HG03280 (cell line): ENCODE results near the gene KCNK1.
"Not testable (repeated sequence)": the region's sequence is repeated elsewhere in the genome, so short reads cannot be mapped to it uniquely, and the experiment has no call there.

ENCODE experiments used
- ATAC-seq: cut with Tn5 transposase; IDR thresholded peaks from one replicate; pipeline ENCODE4 v1.9.1; 2021; ENCODE audit warnings: mild to moderate bottlenecking, moderate library complexity; ENCODE audit not compliant: unreplicated experiment

The KCNK1 gene

DNA sequence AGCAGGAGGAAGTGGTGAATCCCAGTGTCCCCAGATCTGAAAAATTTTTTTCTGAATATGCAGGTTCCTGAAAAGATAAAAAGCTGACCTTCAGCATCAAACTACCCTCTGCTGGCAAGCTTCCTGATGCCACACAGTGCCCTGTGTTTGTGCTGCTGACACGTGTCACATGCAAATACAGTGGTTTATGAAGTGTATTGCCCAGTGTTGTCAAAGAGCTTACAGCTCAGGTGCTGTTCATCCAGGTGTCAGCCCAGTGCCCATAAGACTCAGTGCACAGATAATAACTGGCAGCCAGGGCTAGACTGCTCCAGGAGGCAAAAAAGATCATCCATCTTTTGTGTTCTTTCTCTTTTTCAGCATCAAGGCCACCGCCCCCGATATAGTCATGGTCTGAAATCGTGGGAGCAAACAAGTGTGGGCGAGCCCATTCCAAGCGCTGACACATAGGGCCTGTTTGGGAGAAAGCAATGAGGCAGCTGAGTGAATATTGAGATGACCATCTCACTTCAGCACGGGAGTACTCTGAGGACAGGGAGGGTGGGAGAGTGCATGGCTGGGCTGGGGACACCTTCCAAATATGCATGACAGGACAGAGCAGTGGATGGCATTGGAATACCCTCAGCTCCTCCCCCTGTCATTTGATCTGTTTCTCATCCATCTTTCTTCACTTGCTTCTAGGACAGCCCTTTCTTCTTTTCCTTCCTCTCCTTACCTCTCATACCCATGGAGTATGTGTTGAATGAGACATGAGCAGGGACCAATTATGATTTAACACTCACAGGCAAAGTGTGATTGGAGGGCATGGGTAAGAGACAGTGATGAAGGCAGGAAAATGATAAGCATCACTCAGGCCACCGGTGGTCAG lies 6.4 kb upstream of the KCNK1 start:
- ATAC-seq: peak; percentile 77

DNA sequence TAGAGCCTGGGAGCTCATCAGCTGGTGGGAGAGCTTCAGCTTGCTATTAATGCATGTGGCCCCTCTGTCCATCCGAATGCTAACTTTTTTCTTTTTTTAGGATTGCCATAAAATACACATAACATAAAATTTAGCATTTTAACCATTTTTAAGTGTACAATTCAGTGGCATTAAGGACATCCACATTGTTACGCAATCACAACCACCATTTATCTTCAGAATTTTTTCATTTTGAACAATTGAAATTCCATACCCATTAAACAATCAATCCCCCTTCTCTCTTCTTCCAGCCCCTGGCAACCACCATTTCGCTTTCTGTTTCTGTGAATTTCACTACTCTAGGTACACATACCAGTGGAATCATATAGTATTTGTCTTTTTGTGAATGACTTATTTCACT lies 4.9 kb upstream of the KCNK1 start:
- ATAC-seq: no peak

DNA sequence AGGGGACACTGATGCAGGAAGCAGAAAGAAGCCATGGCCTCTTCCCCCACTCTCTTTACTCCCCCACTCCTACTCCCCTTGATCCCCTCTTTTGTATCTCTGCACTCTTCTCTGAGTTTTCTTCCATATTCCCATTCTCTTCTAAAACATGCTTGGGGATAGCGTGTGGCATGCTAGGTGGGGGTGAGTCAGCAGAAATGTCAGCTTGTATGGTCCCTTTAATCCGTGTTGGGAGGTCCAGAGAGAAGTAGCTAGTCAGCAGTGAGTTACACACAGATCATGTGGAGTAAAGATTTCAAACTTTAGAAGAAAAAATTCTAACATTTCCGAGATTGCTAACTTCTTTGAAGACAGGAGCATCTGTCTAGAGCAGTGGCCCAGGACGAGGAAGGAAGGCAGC lies 4.0 kb upstream of the KCNK1 start:
- no peak for ATAC-seq

DNA sequence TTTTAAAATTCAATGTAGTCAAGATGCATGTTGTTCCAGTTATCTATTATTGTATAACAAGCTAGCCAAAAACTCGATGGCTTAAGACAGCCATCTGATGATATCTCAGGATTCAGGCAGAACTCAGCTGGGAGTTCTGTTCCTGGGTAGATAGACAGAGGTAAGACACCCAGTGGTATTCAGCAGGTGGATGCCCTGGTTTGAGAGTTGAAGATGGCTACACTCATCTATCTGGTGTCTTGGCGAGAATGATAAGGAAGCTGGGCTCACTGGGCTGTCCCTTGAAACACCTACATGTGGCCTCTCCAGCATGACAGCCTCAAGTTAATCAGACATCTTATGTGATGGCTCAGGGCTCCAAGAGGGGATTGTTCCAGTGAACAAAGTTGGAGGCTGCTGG lies 3.3 kb upstream of the KCNK1 start:
- no peak for ATAC-seq

- not testable (repeated sequence) for ATAC-seq
Measured at GRCh38 chr1:233611363-233611762, 2.5 kb upstream of the KCNK1 start.

DNA sequence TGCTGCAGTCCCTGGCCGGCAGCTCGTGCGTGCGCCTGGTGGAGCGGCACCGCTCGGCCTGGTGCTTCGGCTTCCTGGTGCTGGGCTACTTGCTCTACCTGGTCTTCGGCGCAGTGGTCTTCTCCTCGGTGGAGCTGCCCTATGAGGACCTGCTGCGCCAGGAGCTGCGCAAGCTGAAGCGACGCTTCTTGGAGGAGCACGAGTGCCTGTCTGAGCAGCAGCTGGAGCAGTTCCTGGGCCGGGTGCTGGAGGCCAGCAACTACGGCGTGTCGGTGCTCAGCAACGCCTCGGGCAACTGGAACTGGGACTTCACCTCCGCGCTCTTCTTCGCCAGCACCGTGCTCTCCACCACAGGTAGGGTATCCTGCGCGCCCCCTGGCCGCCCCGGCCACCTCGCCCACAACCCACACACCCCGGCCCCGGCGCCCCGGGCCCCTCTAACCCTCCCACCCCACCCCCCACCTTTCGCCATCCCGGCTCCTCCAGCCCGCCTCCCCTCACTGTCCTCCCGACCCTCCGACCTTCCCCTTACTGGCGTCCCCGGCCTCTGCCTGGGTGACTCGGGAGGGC lies 352 bp downstream of the KCNK1 start:
- peak; percentile 43 for ATAC-seq

DNA sequence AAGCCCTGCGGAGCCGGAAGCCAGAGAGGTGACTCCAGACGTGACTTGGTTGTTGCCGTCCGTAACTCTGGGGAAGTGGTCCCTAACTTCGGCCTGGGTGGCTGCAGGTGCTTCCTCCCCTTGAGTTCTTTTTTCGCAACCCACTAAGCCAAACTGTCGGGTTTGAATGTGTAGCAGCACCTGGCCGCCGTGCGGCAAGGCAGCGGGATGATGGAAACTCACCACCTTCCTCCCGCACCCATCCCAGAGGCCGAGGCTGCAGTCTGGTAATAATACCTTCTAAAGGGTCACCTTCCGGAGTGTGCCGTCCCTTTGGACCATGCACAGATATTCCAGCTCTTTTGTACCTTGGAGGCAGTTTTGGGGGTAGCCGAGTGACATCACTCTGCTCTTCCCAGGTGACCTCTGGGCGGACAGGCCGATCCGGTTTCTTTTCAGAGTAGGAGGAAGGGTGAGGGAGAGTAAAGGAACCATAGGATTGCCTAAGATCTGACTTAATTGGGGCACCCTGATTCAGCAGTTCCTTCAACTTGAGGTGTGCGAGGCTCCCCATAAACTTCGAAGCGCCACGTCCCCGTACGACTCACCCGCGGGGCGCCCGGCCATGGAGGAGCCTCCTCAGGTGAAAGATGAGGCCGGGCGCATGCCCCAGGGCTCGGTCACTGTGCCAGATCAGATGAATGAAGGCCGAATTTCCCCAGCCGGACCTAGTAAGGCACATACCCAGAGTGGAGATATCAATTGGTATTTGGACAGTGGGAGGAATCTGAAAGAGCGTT lies 1.0 kb downstream of the KCNK1 start:
- ATAC-seq: peak; percentile 69

- no peak for ATAC-seq
Measured at GRCh38 chr1:233615571-233615970, 1.7 kb downstream of the KCNK1 start.

DNA sequence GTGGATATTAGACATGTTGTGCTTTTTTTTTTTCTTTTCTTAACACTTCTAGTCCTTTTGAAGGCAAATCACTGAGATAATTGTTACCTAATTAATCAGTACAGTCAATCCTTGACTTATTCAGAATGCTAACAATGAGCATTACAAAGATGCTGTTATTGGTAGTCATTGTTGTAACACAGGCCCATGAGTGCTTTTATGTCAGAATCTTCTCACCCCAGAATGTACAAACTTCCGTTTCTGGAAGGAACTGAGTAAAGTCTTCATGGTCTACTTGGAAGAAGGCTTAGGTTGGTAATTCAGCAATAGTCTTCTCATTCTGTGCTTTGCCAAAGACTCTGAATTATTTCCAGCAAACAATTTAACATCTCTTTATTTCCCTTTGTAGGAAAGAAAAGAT lies 3.1 kb downstream of the KCNK1 start:
- no peak for ATAC-seq

DNA sequence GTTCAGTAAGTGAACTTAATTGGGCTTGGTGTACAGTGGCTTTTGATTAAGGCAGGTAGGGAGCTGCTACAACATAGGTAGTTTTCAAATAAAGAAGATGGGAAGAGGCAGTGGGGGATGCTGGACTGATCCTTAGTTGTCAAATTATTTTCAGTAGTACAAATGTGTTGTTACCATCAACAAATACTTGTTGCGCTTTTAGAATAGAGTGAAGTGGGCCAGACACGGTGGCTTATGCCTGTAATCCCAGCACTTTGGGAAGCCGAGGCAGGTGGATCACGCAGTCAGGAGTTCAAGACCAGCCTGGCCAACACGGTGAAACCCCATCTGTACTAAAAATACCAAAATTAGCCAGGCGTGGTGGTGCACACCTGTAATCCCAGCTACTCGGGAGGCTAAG lies 5.5 kb downstream of the KCNK1 start:
- not testable (repeated sequence) for ATAC-seq

DNA sequence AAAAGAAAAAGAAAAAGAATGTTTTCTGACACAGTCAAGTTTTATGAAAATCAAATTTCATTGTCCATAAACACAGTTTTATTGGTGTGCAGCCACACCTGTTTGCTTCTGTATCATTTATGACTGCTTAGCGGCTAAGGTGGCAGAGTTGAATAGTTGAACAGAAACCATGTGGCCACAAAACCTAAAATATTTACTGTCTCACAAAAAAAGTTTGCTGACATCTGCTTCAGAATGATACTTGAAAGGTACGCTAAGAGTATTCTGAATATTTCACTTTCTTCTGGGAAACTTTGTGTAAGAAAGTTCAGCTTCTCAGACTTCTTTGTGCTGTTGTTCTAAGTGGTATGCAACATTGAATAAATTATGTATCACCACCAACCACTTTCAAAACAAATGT lies 6.2 kb downstream of the KCNK1 start:
- peak; percentile 66 for ATAC-seq

DNA sequence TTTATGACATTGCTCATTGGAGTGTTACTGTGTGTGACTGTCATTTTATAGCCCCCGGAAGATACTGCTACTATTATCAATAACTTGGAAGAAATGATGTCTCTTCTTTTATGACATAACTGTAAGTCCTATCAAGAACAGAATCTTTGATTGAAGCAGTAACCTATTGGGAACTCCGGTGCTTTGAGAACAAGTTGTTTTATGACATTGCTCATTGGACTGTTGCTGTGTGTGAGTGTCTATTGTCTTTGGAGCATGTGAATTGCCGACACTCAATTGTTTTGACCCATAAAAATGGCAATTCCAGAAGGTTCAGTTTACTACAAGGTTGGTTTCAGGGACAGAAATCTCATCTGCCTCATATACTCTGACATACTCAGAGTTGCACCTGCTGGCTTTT lies 8.0 kb downstream of the KCNK1 start:
- ATAC-seq: no peak

DNA sequence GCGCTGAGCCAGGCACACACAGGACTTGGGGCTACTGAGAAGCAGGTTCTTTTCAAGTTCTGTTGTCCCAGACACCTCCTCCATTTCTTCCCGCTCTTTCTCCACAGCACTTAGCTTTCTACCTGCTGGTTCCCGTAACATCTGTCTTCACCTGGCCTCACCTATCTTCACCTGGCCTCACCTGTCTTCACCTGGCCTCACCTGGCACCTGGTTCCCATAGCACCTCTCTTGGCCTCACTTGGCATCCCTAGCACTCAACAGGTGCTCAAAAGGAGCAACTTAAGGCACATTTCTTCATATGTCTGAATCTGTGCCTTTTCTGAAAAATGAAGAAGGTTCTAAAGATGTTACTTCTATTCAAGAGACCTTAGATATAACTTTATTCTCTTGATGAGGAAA lies 10.4 kb downstream of the KCNK1 start:
- no peak for ATAC-seq

- ATAC-seq: no peak
Measured at GRCh38 chr1:233625087-233625486, 11.2 kb downstream of the KCNK1 start.

GRCh38 chr1:233625510-233625981 lies 11.6 kb downstream of the KCNK1 start:
- ATAC-seq: no peak

GRCh38 chr1:233627376-233627775 lies 13.5 kb downstream of the KCNK1 start:
- ATAC-seq: peak; percentile 26

GRCh38 chr1:233627823-233628222 lies 13.9 kb downstream of the KCNK1 start:
- peak; percentile 95 for ATAC-seq

- no peak for ATAC-seq
Measured at GRCh38 chr1:233629305-233629935, 15.5 kb downstream of the KCNK1 start.

DNA sequence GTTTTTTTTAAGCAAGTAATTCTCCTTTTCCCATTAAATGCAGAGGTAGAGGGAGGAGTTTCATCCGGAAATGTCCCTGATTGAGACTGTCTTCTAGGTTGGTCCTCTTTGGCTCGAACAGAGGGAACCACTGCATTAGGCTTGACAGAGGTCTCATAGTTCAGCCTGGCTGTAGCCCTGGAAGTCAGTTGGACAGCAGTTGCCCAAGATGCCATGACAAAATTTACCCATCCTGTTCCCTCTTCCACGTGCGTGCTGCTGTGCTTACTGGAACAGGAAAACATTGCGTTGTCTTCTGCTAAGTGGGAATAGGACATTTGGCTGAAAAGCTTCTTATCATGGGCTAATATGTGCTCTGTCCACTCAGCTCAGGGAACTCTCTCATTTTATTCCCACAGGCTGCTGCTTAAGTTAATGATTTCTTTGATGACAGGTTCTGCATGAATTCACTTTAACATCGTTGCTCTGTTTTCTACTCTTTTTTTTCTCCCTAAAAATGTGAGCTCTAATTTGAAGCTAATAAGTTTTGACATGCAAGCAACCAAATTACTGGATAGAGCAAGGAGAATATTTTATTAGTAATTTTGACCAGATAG lies 18.0 kb downstream of the KCNK1 start:
- ATAC-seq: no peak

- ATAC-seq: no peak
Measured at GRCh38 chr1:233632436-233632835, 18.5 kb downstream of the KCNK1 start.
